Smooth muscle cell (in vitro differentiated cells): Measurements from ENCODE around the gene OR8B4. TPM values are rescaled to one million over a fixed set of nuclear protein-coding genes. Genes with fewer than 3 reads are reported as not detected.
"Not testable (repeated sequence)": the region's sequence is repeated elsewhere in the genome, so short reads cannot be mapped to it uniquely, and the experiment has no call there.

Experiments used
- DNase-seq: peaks from one replicate; lab custom pipeline; 2025; ENCODE audit not compliant: unreplicated experiment; lab: John Stamatoyannopoulos, UW
- H2AFZ ChIP-seq: fragments of 200-600 bp; sonication (generic); 2 replicates; pipeline ENCODE4 v1.6.0; 2016; ENCODE audit warnings: antibody characterized with exemption, low read depth, mild to moderate bottlenecking
- H3F3A ChIP-seq: fragments of 200-600 bp; sonication (generic); 2 replicates; pipeline ENCODE4 v1.6.0; 2017; ENCODE audit warnings: antibody characterized with exemption, low read depth
- H3K27ac ChIP-seq: fragments of 200-600 bp; sonication (generic); 2 replicates; pipeline ENCODE4 v1.5.1; 2016; ENCODE audit warnings: low read depth, mild to moderate bottlenecking
- H3K27me3 ChIP-seq: fragments of 200-600 bp; sonication (generic); 2 replicates; pipeline ENCODE4 v1.6.1; 2016; ENCODE audit warnings: low read depth, mild to moderate bottlenecking
- H3K36me3 ChIP-seq: fragments of 200-600 bp; sonication (generic); 2 replicates; pipeline ENCODE4 v1.5.1; 2016; ENCODE audit warnings: low read depth
- H3K4me1 ChIP-seq: fragments of 200-600 bp; sonication (generic); 2 replicates; pipeline ENCODE4 v1.5.1; 2016; ENCODE audit warnings: low read depth
- H3K4me2 ChIP-seq: fragments of 200-600 bp; sonication (generic); 2 replicates; pipeline ENCODE4 v1.6.0; 2016; ENCODE audit warnings: mild to moderate bottlenecking
- H3K4me3 ChIP-seq: fragments of 200-600 bp; sonication (generic); 2 replicates; pipeline ENCODE4 v1.5.1; 2016; ENCODE audit warnings: mild to moderate bottlenecking
- H3K79me2 ChIP-seq: fragments of 200-600 bp; sonication (generic); 2 replicates; pipeline ENCODE4 v1.6.0; 2016; ENCODE audit warnings: low read depth, mild to moderate bottlenecking
- H3K9ac ChIP-seq: fragments of 200-600 bp; sonication (generic); 2 replicates; pipeline ENCODE4 v1.6.0; 2016; ENCODE audit warnings: low read depth
- H3K9me3 ChIP-seq: fragments of 200-600 bp; sonication (generic); replicated peaks from 2 replicates; pipeline ENCODE4 v1.5.1; 2016; ENCODE audit warnings: low read depth
- H4K20me1 ChIP-seq: fragments of 200-600 bp; sonication (generic); 2 replicates; pipeline ENCODE4 v1.6.0; 2016; ENCODE audit warnings: low read depth
- WGBS: methylation state at CpG from one replicate; pipeline ENCODE4 v1.1.7; 2016; ENCODE audit warnings: low lambda C conversion rate; 5-methylcytosine and 5-hydroxymethylcytosine counted together
- polyA plus RNA-seq: library from polyadenylated mRNA; unstranded; fragments of >200 nt; fragmentation: Nextera tagmentation; extraction: Ambion mirVana; gene quantifications from 2 replicates; pipeline ENCODE4 v1.2.1, GENCODE V29; 2016
- total RNA-seq: library from RNA; depleted of rRNA; stranded (reverse); fragments of >200 nt; gene quantifications from 2 replicates; pipeline ENCODE4 v1.2.3, GENCODE V29; 2014
- TF ChIP-seq, protein P1 (sequence below): fragments of 200-600 bp; sonication (generic); IDR thresholded peaks from 2 replicates; pipeline ENCODE4 v1.5.1; 2017; ENCODE audit warnings: borderline replicate concordance, mild to moderate bottlenecking, antibody characterized with exemption; ENCODE audit not compliant: insufficient read depth, poor library complexity, severe bottlenecking

The OR8B4 gene
- total and polyA plus RNA-seq, 2 experiments from 2014 or later = not detected

DNA sequence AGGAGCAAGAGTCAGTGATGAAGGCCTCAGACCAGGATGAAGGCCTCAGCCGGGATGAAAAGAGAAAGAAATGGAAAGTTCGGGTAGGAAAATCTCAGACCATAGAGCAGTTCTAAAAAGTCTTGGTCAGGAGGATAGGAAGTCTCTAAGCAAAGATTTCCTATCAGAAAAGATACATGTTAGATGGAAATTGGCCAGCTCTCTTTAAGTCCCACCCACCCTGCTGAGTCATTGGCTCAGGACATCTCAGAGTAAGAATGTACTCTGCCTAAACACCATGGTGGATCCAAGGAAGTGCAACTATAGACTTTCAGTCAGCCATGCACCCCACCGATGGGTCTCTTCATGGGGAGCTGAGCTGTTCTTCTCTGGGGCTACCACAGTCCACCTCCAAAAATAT, 30.3 kb downstream of the OR8B4 start:
- Histone ChIP-seq H3K36me3 (no peaks in the 10 kb centered on the region), H3K4me2 (no peak overlapping the region), H3K9ac (no peak overlapping the region), H3K4me3 (no peak overlapping the region), H2AFZ (no peak overlapping the region), H4K20me1 (no peaks in the 10 kb centered on the region), H3K4me1 (no peaks in the 10 kb centered on the region), H3K9me3 (no peaks in the 10 kb centered on the region), H3K27ac (no peak overlapping the region), H3F3A (no peaks in the 10 kb centered on the region), H3K27me3 (no peaks in the 10 kb centered on the region), H3K79me2 (no peaks in the 10 kb centered on the region)
- DNase-seq = no peak
- TF ChIP-seq, protein P1, sequence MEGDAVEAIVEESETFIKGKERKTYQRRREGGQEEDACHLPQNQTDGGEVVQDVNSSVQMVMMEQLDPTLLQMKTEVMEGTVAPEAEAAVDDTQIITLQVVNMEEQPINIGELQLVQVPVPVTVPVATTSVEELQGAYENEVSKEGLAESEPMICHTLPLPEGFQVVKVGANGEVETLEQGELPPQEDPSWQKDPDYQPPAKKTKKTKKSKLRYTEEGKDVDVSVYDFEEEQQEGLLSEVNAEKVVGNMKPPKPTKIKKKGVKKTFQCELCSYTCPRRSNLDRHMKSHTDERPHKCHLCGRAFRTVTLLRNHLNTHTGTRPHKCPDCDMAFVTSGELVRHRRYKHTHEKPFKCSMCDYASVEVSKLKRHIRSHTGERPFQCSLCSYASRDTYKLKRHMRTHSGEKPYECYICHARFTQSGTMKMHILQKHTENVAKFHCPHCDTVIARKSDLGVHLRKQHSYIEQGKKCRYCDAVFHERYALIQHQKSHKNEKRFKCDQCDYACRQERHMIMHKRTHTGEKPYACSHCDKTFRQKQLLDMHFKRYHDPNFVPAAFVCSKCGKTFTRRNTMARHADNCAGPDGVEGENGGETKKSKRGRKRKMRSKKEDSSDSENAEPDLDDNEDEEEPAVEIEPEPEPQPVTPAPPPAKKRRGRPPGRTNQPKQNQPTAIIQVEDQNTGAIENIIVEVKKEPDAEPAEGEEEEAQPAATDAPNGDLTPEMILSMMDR = no peak
- 82% methylated on average over 3 of the region's 3 CpGs for WGBS

DNA sequence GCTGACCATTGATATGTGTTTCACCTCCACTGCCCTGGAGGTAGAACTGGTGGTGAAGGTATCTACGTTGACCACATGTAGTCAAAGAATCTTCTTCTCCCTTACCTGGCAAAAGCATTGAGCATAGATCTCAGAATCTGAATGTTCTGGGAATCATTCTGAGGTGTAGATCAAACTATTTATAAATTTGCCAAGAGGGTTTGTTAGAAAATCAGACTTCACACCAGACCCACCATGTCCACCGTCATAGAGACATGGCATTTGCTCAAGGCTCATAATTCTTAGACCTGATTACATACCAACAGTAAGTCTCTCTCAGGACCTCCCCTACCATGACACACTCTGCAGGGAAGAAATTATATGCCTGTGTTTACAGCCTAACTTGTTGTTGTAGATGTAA, 40.3 kb downstream of the OR8B4 start, which contains the start of gene OR8B2:
Gene OR8B2 (minus strand): TSS at position 101 of the 400 bp plus-strand sequence. CDS start 1,156 bp downstream, outside the sequence.
- no peak within 1 kb of the TSS for H2AFZ ChIP-seq
- H3K27me3 ChIP-seq = no peaks in the 10 kb centered on the region
- no peaks in the 10 kb centered on the region for H3K36me3 ChIP-seq
- H3F3A ChIP-seq = no peaks in the 10 kb centered on the region
- WGBS = 98% methylated on average over 2 of the region's 2 CpGs
- H3K79me2 ChIP-seq = no peaks in the 10 kb centered on the region
- no peaks in the 10 kb centered on the region for H4K20me1 ChIP-seq
- no peaks in the 10 kb centered on the region for H3K4me1 ChIP-seq
- H3K9me3 ChIP-seq = no peaks in the 10 kb centered on the region
- H3K9ac ChIP-seq = no peak within 1 kb of the TSS
- H3K4me3 ChIP-seq = no peak within 1 kb of the TSS
- DNase-seq = no peak
- H3K4me2 ChIP-seq = no peak within 1 kb of the TSS
- TF ChIP-seq, protein P1 = no peak
- no peak within 1 kb of the TSS for H3K27ac ChIP-seq

DNA sequence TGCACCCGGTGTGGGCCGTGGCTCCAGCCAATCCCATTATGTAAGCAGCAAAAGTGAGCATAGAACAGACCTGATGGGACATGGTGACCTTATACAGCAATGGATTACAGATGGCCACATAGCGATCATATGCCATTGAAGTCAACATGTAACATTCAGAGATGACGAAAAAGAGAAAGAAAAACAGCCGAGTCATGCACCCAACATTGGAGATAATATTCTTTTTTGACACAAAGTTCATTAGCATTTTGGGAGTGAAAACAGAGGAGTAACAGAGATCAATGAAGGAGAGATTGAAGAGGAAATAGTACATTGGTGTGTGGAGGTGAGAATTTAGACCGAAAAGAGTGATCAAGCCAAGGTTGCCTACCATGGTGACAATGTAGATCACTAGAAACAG, 41.8 kb downstream of the OR8B4 start:
- WGBS = 93% methylated on average over 4 of the region's 6 CpGs
- H3K4me3 ChIP-seq, H3K9ac ChIP-seq, H3K9me3 ChIP-seq, H3K79me2 ChIP-seq, H3K4me2 ChIP-seq, H3F3A ChIP-seq, DNase-seq, H3K27me3 ChIP-seq, H3K27ac ChIP-seq, H3K36me3 ChIP-seq, H2AFZ ChIP-seq, H4K20me1 ChIP-seq, H3K4me1 ChIP-seq: not testable (repeated sequence)

DNA sequence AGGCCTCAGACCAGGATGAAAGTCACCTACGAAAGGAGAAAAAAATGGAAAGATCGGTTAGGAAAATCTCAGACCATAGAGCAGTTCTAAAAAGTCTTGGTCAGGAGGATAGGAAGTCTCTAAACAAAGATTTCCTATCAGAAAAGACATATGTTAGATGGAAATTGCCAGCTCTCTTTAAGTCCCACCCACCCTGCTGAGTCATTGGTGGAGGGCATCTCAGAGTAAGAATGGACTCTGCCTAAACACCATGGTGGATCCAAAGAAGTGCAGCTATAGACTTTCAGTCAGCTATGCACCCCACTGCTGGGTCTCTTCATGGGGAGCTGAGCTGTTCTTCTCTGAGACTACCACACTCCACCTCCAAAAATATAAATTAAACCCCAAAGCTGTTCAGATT, 44.1 kb downstream of the OR8B4 start:
- no peaks in the 10 kb centered on the region for H3K4me1 ChIP-seq
- H2AFZ ChIP-seq = no peak overlapping the region
- H3K9ac ChIP-seq = no peak overlapping the region
- H3K36me3 ChIP-seq = no peaks in the 10 kb centered on the region
- TF ChIP-seq, protein P1 = no peak
- no peaks in the 10 kb centered on the region for H4K20me1 ChIP-seq
- H3K79me2 ChIP-seq = no peaks in the 10 kb centered on the region
- H3K27ac ChIP-seq = no peak overlapping the region
- no peaks in the 10 kb centered on the region for H3K27me3 ChIP-seq
- 95% methylated on average over 2 of the region's 2 CpGs for WGBS
- H3F3A ChIP-seq = no peaks in the 10 kb centered on the region
- no peak for DNase-seq
- H3K4me3 ChIP-seq = no peak overlapping the region
- H3K9me3 ChIP-seq = no peaks in the 10 kb centered on the region
- no peak overlapping the region for H3K4me2 ChIP-seq
